ENCODE data around the gene DENND5B.

GRCh38 chr12:31584782-31585181, 6.2 kb downstream of the DENND5B start:
- TF ChIP-seq, protein P1, sequence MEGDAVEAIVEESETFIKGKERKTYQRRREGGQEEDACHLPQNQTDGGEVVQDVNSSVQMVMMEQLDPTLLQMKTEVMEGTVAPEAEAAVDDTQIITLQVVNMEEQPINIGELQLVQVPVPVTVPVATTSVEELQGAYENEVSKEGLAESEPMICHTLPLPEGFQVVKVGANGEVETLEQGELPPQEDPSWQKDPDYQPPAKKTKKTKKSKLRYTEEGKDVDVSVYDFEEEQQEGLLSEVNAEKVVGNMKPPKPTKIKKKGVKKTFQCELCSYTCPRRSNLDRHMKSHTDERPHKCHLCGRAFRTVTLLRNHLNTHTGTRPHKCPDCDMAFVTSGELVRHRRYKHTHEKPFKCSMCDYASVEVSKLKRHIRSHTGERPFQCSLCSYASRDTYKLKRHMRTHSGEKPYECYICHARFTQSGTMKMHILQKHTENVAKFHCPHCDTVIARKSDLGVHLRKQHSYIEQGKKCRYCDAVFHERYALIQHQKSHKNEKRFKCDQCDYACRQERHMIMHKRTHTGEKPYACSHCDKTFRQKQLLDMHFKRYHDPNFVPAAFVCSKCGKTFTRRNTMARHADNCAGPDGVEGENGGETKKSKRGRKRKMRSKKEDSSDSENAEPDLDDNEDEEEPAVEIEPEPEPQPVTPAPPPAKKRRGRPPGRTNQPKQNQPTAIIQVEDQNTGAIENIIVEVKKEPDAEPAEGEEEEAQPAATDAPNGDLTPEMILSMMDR (IDR thresholded peaks at IDR 0.05) = no peak
- TF ChIP-seq POLR2A (IDR thresholded peaks at IDR 0.05) = no peak

Measured in stomach (tissue), 4 donors.